Measurements from ENCODE around the gene OXTR.

Gene OXTR

DNA sequence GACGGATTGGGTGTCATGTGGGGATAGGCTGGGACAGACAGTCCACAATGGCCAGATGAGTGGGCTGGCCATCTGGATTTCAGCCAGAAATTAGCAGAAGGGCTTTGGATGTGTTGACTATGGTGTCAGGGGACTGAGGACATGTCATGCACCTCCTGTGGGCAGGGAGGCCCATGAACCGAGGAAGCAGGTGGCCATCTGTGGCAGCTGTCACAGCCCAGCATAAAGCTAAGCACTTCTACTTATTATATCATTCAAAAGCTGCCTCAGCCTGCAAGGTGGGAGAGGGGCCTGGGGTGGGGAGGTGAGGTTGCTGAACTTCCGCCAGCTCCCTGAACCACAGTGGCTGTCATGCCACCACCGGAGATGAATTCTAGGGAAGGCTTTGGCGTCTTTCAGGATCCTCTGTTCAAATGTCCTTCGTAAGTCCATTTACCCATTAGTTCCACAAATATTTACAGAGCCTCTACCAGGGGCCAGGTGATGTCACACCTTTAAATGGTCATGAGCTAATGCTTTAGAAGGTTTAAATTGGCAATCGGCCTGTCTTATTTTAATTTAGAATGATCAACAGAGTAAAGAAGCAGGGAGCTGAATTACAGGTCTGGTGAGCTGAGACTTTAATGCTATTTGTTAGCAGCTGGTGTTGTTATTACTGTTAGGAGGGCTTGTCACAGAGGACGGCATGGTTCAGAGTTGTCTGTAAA is 59.5 kb downstream of the OXTR start:
- DNase-seq: no peak

DNA sequence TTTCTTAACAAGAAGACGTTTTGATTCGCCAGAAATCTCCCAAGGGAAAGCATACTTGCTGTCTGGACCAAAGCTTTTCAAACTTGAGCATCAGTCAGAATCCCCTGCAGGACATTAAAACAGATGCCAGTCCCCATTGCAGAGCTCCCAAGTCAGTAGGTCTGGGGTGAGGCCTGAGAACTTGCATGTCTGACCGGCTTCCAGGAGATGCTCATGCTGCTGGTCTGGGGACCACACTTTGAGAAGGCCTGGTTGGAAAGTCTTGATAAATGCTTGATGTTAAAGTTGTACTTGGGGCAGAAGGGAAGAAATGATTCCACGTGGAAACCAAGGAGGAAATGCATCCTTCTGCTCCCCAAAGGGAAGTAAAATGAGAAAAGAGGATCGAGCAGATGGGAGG is 60.1 kb downstream of the OXTR start:
- DNase-seq: no peak

DNA sequence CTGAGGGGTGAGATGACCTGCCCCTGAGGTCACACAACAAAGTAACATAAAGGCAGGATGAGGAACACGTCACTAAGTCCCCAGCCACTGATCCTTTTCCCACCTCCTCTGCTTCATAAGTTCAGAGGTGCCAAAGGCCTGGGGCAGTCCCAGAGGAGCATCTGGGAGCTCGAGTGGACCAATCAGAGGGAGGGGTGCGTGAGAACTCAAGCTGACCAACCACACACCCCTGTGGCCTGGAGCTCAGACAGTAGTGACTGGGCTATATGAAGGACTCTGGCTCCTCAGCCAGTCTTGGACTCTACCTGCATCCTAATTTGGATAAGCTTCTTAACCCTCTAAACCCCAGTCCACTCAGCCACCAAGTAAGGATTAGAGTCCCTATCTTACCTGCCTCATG is 63.8 kb downstream of the OXTR start:
- DNase-seq: no peak

DNA sequence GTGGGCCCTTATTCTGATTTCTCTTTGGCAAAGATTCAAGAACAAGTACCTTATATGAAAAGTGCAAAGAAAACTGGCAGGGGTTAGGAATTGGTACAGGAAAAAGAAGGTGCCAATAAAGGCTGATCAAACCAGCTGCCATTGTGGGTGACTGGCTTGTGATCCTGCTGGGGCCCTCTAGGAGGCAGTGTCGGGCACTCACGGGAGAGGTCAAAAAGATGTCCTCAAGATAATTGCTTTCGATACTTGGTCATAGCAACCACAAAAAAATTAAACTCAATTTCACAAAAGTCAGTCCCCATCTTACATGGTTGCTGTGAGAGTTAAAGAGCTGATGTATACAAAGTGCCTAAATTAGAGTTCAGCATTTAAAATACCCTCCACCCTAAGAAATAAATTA is 66.9 kb downstream of the OXTR start:
- DNase-seq: no peak

All from effector CD8-positive, alpha-beta T cell (primary cell).